Activated CD4-positive, alpha-beta T cell treated with anti-CD3 and anti-CD28 coated beads, Interleukin-2, Interleukin-6, amounts not matched to agents 100 ng/mL and 50 ng/mL, durations not matched to agents 16 hours and 8 hours (primary cell): ENCODE results near the gene FTH1.
"Not testable (repeated sequence)": the region's sequence is repeated elsewhere in the genome, so short reads cannot be mapped to it uniquely, and the experiment has no call there.

Experiments used
- DNase-seq: peaks from one replicate; pipeline ENCODE4 v3.0.0-alpha.2; 2020

The FTH1 gene

DNA sequence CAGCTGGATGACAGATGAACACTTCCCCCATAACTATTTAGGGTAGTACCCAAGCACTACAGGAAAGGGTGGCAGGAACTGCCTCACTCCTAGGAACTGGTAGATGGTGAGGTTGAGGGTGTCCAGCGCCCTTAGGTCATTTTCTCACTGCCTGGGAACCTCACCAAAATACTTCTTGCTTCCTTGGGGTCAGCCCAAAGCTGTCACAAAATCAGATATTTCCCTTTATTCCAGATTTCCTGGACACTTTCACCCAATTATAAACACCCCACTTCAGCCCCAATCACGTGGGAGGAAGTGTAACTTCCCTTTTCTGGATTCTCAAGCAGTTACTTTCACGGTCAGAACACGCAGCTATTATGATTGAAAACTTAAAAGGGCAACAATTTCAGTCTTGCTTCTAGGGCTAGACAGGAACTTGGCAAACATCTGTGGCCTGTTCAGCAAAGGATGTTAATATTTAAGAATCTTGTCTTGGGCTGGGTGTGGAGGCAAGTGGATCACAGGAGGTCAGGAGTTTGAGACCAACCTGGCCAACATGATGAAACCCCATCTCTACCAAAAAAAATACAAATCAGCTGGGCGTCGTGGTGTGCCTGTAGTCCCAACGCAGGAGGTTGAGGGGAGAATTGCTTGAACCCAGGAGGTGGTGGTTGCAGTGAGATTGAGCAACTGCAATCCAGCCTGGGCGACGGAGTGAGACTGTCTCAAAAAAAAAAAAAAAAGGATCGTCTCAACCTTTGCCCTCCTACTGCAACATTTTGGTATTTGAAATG, 4.0 kb downstream of the FTH1 start:
- peak; percentile 43 for DNase-seq

DNA sequence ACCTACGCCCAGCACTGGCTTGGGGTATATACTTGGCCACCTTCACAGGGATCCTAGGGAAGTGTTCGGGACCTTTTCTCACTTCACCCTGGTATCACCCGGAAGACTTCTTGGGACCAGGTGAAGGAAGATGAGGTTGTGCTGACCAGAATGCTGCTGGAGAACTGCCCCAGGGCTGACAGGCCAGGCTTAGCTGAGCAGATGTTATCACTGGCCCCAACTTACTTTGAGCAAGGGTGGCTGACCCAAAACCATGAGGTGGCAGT, 4.5 kb downstream of the FTH1 start:
- no peak for DNase-seq

DNA sequence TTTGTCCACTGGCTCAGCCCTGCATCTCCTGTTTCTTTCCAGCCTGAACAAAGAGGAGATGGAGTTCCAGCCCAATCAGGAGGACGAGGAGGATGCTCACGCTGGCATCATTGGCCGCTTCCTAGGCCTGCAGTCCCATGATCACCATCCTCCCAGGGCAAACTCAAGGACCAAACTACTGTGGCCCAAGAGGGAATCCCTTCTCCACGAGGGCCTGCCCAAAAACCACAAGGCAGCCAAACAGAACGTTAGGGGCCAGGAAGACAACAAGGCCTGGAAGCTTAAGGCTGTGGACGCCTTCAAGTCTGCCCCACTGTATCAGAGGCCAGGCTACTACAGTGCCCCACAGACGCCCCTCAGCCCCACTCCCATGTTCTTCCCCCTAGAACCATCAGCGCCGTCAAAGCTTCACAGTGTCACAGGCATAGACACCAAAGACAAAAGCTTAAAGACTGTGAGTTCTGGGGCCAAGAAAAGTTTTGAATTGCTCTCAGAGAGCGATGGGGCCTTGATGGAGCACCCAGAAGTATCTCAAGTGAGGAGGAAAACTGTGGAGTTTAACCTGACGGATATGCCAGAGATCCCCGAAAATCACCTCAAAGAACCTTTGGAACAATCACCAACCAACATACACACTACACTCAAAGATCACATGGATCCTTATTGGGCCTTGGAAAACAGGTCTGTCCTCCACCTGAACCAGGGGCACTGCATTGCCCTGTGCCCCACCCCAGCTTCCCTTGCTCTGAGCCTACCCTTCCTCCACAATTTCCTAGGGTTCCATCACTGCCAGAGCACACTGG, 5.0 kb downstream of the FTH1 start:
- no peak for DNase-seq

DNA sequence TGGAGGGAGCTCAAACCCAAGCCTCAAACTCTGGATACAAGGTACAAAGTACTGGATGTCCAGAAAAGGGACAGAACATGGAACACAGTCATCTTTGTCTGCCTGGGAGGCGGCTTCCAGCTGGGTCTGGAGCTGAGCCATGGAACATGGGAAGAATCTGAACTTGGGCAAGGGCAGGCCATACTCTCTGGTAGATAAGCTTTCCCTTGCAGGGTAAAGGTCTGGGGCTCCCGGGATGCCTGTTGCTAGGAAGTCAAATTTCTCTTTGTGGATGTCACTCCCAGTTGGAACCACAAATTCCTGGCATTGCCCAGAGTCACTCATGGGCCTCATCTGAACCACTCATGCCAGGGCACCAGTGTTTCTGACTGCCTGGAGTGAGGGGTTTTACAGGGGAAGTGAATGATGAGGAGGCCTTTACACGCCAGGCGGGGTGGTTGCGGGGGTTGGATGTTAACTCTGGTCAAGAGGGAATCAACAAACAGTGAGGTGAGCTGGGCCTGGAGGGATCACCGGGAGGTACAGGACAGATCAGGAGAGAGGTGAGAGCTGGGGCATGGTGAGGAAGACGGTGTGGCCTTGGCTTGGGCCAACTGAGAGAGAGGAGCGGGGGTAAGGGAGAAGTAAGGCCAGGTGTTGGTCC, 5.7 kb downstream of the FTH1 start:
- no peak for DNase-seq

DNA sequence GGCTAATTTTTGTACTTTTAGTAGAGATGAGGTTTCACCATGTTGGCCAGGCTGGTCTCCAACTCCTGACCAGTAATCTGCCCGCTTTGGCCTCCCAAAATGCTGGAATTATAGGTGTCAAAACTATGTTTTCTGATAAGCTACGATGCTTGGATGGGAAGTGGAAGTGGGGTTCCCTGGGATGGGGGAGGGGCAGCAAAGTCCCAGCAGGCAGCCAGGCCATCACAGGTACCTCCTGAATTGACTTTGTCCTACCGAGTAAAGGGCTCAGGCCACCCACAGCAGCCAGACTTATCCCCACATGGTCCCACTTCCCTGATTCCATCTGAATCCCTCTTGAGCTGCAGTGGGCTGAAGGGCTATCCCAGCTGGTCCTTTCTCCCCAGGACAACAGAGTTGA, 6.9 kb downstream of the FTH1 start:
- no peak for DNase-seq

DNA sequence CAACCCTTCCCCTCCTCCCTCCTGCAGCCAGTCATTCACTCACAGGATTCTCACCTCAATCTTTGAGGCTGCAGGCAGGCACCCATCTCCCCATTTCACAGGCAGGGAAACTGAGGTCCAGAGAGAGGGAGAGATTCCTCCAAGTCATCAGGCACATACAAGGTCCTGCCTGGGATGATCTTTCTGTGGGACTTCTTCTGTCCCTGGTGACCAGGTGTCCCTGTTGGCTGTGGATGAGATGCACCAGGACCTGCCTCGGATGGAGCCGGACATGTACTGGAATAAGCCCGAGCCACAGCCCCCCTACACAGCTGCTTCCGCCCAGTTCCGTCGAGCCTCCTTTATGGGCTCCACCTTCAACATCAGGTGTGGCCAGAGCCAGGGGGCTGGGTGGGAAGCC, 7.8 kb downstream of the FTH1 start:
- no peak for DNase-seq

DNA sequence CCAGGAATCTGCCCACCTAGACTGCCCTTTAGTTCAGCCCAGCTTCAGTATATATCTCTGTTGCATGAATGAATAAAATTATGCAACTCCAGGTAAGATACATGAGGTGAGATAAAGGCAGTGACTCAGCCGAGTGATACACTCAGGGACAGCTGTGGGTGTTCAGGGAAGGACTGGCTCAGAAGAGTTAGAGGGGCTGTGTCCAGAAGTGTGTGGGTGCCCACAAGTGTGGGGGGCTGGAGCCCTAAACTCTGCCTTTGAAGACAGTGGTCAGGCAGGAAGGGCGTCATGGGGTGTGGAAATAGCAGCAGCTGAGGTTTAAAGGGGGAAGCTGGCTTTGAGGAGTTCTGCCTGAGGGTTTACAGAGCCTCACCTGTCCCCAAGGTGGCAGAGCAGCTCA, 8.3 kb downstream of the FTH1 start:
- DNase-seq: no peak

DNA sequence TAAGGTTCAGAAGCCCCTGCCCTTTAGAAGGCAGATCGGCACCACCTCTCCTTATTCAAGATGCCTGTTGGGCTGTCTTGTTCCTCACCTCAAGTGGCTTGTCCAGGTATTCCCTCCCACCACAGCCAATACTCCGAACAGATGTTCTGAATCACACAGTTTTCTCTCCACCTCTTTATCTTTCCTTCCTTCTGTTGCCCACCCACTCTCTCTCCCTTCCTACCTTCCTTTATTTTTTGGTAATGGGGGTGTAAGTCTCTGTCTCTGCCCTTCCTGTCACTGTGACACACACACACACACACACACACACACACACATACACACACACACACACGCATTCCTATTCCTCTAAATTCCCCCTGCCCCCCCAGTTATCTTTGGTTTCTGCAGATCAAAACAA, 8.8 kb downstream of the FTH1 start:
- no peak for DNase-seq

DNA sequence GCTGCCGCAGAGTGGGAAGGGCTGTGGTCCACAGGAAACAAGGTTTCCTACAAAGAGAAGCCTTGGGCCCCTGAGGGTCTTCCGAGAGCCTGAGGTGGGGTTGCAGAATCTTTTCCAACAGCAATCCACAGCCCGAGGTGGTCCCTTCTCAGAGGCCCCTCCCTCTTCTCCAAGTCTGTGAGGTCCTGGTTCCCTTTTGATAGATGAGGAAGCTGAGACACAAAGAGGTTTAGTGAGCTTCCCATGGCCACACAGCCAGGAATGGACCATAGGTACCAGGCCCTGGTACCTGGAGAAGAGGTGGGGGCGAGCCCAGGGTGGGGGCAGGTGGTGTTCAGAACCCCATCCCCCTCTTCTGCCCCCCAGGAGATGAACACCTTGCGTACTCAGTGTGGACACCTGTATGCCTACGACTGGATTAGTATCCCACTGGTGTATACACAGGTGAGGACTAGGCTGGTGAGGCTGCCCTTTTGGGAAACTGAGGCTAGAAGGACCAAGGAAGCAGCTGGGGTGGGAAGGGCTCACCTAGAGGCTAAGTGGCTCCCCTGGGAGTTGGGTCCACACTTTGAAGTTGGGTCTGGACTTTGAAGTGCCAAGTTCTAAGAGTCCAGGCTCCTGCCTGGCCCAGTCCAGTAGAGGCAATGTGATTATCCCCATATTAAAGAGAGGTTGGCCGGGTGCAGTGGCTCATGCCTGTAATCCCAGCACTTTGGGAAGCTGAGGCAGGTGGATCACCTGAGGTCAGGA, 10.2 kb downstream of the FTH1 start:
- no peak for DNase-seq

DNA sequence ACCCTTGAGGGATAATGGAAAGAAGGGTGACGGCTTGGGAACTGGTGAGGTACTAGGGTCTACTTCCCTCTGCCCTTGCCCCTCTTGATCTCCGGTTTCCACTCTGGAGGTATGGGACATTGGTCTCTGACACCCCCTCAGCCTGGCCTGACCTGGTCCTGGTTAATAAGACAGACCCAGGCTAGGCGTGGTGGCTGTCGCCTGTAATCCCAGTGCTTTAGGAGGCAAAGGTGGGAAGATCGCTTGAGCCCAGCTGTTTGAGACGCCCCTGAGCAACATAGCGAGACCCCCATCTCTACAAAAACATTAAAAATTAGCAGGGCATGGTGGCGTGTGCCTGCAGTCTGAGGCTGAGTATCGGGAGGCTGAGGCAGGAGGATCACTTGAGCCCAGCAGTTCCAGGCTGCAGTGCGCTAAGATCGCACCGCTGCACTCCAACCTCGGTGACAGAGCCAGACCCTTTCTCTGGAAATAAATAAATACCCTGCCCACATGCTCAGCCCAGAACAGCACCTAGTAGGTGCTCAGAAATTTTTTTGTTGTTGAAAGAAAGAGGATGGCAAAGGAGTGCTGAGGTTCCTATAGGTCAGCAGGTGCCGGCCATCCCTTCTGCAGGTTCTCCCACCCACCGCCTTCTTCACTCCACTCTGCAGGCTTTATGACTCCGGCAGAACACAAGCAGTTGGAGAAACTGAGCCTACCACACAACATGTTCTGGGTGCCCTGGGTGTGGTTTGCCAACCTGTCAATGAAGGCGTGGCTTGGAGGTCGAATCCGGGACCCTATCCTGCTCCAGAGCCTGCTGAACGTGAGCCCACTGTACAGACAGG, 11.0 kb downstream of the FTH1 start:
- no peak for DNase-seq

DNA sequence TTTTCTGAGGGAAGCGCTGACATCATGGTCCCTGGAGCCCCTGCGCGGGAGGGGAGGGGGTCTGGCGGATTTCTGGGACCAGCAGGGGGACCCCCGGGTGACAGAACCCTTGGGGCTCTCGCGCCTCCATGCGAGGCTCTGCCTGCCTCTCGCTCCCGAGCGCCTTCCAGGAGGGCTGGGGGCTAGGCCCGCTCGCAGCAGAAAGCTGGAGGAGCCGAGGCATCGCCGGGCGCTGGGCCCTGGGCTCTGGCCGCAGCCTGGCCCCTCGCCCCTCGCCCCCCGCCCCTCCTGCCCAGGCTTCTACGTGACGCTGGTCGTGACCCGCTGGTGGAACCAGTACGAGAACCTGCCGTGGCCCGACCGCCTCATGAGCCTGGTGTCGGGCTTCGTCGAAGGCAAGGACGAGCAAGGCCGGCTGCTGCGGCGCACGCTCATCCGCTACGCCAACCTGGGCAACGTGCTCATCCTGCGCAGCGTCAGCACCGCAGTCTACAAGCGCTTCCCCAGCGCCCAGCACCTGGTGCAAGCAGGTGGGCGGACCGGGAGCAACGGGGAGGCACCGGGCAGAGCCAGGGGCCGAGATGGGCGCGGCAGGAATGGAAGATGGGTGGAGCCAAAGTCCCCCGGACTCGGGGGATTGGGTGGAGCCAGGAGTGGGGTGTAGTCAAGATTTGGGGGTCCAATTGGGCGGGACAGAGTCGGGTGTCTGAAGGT, 11.9 kb downstream of the FTH1 start:
- DNase-seq: no peak

DNA sequence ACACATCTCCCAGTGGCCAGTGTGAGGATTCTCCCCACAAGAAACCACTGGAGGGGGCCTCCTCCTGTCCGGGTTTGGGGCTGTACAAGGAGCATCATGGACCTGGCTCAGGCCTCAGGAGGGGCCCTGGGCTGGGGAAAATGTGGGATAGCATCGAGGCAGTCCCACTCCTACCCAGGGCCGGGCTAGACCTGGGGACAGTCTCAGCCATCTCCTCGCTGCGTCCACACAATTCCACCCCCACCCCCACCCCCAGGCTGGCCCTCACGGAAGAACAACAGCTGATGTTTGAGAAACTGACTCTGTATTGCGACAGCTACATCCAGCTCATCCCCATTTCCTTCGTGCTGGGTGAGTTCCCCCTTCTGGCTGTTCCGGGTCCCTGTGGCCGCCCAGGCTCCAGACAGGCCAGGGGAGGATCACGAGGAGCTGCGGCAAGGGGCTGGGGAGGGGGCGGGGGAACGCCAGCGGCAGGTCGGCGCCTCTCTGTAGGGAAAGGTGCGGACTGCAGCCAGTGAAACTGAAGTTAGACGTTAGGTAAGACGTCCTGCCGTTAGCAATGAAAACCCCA, 12.5 kb downstream of the FTH1 start:
- DNase-seq: no peak

DNA sequence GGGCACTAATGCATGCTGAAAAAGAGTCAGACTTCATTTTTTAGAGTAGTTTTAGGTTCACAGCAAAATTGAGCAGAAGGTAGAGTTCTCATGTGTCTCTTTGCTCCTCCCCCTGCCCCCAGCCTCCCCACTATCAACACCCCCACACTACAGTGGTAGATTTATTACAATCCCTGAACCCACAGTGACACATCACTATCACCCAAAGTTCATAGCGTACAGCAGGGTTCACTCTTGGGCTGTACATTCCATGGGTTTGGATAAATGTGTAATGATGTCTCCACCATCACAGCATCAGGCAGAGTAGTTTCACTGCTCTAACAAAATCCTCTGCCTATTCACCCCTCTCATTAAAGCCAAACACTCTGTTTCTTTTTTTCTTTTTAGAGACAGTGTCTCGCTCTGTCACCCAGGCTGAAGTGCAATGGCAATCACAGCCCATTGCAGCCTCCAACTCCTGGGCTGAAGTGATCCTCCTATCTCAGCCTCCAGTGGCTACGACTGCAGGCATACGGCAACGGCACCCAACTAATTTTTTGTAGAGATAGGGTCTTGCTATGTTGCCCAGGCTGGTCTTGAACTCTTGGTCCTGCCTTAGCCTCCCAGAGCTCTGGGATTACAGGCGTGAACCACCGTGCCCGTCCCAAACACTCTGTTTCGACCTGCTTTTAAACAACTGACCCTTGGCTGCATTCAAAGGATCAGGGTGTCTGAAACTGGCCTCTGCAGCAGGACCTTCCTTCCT, 13.2 kb downstream of the FTH1 start:
- no peak for DNase-seq

DNA sequence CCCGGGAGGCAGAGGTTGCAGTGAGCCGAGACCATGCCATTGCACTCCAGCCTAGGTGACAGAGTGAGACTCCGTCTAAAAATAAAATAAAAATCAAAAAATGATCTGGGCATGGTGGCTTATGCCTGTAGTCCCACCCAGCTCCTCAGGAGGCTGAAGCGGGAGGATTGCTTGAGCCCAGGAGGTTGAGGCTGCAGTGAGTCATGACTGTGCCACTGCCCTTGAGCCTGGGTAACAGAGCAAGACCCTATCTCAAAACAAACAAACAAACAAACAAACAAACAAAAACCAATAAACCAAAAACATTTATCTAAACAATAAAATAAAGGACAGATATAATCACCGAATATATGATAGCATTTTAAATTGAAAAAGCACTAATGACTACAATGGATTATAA, 13.8 kb downstream of the FTH1 start:
- not testable (repeated sequence) for DNase-seq

DNA sequence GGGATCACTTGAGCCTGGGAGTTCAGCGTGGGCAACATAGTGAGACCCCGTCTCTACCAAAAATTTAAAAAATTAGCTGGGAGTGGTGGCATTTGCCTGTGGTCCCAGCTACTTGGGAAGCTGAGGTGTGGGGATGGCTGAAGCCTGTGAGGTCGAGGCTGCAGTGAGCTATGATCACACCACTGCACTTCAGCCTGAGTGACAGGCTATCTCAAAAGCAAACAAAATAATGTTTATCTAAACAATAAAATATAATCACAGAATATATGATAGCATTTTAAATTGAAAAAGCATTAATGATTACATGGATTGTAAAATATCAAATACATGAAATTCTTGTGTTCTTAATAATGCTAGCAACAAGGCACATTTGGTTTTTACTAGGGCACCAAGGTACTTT, 14.6 kb downstream of the FTH1 start:
- DNase-seq: no peak

DNA sequence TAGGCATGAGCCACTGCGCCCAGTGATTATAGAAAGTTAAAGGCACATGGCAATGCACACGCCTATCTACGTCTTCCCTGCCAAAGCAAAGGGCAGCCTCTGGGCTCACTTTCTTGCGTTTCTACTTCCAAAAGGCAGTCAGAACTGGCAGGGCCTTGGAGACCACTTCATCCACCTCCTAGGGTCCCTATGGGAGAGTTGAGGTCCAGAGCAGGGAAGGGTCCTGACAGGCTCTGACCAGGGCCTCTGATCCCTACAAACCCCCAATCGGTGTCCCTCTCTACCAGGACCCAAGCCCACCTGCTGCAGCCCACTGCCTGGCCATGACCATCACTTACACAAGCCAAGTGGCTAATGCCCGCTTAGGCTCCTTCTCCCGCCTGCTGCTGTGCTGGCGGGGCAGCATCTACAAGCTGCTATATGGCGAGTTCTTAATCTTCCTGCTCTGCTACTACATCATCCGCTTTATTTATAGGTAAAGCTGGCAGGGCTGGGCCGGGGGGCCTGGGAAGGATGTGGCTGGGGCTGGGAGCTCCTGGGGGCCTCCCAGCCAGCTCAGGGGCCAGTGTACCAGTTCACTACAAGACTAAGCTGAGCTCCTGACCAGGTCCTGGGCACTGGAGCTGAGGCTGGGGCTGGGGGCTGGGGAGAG, 15.8 kb downstream of the FTH1 start:
- DNase-seq: no peak

DNA sequence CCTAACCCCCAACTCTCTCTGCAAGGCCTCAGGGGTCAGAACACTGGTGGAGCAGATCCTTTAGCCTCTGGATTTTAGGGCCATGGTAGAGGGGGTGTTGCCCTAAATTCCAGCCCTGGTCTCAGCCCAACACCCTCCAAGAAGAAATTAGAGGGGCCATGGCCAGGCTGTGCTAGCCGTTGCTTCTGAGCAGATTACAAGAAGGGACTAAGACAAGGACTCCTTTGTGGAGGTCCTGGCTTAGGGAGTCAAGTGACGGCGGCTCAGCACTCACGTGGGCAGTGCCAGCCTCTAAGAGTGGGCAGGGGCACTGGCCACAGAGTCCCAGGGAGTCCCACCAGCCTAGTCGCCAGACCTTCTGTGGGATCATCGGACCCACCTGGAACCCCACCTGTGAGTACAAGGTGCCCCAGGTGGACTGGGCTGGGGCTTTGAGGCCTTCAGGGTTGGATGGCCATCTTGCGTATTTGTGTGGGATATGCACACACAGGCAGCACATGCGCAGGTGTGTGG, 17.3 kb downstream of the FTH1 start, which contains the start of gene BEST1:
BEST1 (plus strand) TSS at position 317 of the 513 bp plus-strand sequence. CDS start 1,456 bp downstream, outside the sequence.
- DNase-seq: no peak

DNA sequence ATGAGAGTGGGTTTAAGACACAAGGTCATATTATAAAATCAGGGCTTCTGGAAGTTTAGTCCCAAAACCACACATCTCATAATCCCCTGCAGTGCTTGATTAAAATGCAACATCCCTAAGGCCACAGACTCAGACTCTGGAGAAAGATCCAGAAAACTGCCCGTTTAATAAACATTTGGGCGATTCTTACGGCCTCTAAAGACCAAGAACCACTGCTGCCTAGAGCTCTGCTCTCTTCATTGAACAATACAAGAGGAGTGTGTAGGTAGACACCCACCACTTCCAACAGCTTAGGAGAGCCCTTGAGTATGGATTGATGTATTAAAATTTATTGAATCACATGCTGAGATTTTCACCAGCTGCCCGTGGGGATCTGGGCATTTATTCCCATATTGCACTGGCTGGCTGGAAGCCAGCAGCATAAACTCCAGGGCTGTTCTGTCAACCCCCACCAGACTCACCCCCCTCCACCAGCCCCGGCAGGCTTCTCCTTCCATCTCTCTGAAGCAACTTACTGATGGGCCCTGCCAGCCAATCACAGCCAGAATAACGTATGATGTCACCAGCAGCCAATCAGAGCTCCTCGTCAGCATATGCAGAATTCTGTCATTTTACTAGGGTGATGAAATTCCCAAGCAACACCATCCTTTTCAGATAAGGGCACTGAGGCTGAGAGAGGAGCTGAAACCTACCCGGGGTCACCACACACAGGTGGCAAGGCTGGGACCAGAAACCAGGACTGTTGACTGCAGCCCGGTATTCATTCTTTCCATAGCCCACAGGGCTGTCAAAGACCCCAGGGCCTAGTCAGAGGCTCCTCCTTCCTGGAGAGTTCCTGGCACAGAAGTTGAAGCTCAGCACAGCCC, 18.0 kb downstream of the FTH1 start:
- peak; percentile 46 for DNase-seq

DNA sequence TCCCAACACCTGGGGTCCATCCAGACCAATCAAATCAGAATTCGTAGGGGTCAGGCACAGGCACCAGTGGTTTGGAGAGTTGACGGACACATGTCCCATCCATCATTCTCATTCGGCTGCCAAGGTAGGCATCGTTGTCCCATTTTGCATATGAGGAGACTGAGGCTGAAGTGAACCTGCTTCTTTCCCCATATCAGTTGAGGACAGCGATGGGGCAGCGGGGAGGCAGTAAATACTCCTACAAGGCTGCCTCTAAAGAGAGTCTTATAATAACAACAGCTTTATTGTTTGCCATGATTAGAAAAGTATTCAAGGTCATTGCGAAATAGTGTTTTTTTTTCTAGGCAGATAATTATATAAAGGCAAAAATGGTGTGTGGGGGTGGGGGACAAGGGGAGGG, 18.9 kb downstream of the FTH1 start:
- no peak for DNase-seq
